PC-3 (cell line): ENCODE results near the gene EP400. TPM values are rescaled to one million over a fixed set of nuclear protein-coding genes. Genes with fewer than 3 reads are reported as not detected.

Source experiments
- ATAC-seq: fragments of 200-7000 bp; cut with Tn5 transposase; 2 replicates; pipeline ENCODE4 v1.9.1; 2020; ENCODE audit warnings: mild to moderate bottlenecking, moderate library complexity
- BruUV-seq: library from RNA; stranded (reverse); fragments of 400-500 nt; replicated peaks from 2 replicates; lab custom pipeline; 2021; lab: Mats Ljungman, UMichigan
- CTCF ChIA-PET: fragments of 300-600 bp; sonication (Branson Sonifier 250); formaldehyde crosslinking; loops from one replicate; lab custom pipeline; 2022; ENCODE audit warnings: antibody characterized with exemption; lab: Charles Lee
- POLR2A ChIA-PET: fragments of 300-600 bp; sonication (Branson Sonifier 250); formaldehyde crosslinking; loops from one replicate; lab custom pipeline; 2022; ENCODE audit warnings: antibody characterized with exemption; ENCODE audit not compliant: unreplicated experiment; lab: Charles Lee
- DNase-seq: peaks from one replicate; pipeline ENCODE4 v3.0.0-alpha.2; 2015
- H2AFZ ChIP-seq: fragments of 300-600 bp; sonication (generic); 2 replicates; pipeline ENCODE4 v1.6.0; 2016; ENCODE audit warnings: antibody characterized with exemption, low read length
- H3F3A ChIP-seq: fragments of 300-600 bp; sonication (generic); one replicate; pipeline ENCODE4 v1.6.0; 2017; ENCODE audit warnings: antibody characterized with exemption, low read length, control low read depth, mild to moderate bottlenecking; ENCODE audit not compliant: unreplicated experiment
- H3K27ac ChIP-seq: fragments of 300-600 bp; sonication (generic); 2 replicates; pipeline ENCODE4 v1.5.1; 2016; ENCODE audit warnings: mild to moderate bottlenecking, low read length
- H3K27me3 ChIP-seq: fragments of 300-600 bp; sonication (generic); 2 replicates; pipeline ENCODE4 v1.6.1; 2016; ENCODE audit warnings: low read length, mixed read lengths
- H3K36me3 ChIP-seq: fragments of 300-600 bp; sonication (generic); 2 replicates; pipeline ENCODE4 v1.6.1; 2016; ENCODE audit warnings: low read depth, mixed run types, low read length, mixed read lengths
- H3K4me1 ChIP-seq: fragments of 300-600 bp; sonication (generic); 2 replicates; pipeline ENCODE4 v1.5.1; 2016; ENCODE audit warnings: low read length; ENCODE audit not compliant: insufficient read depth
- H3K4me2 ChIP-seq: fragments of 300-600 bp; sonication (generic); 2 replicates; pipeline ENCODE4 v1.6.0; 2016; ENCODE audit warnings: low read length
- H3K4me3 ChIP-seq: fragments of 300-600 bp; sonication (generic); 2 replicates; pipeline ENCODE4 v1.5.1; 2016; ENCODE audit warnings: mild to moderate bottlenecking, low read length, mixed read lengths
- H3K79me2 ChIP-seq: fragments of 300-600 bp; sonication (generic); 2 replicates; pipeline ENCODE4 v1.6.1; 2017; ENCODE audit warnings: low read length, mixed read lengths
- H3K9ac ChIP-seq: fragments of 300-600 bp; sonication (generic); 2 replicates; pipeline ENCODE4 v1.6.0; 2016; ENCODE audit warnings: mild to moderate bottlenecking, low read length
- H3K9me2 ChIP-seq: fragments of 300-600 bp; sonication (generic); replicated peaks from 2 replicates; pipeline ENCODE4 v1.6.1; 2016; ENCODE audit warnings: mixed run types, low read length, mixed read lengths
- H3K9me3 ChIP-seq: fragments of 300-600 bp; sonication (generic); 2 replicates; pipeline ENCODE4 v1.6.1; 2016; ENCODE audit warnings: low read length, mixed read lengths
- H4K20me1 ChIP-seq: fragments of 300-600 bp; sonication (generic); 2 replicates; pipeline ENCODE4 v1.6.1; 2016; ENCODE audit warnings: low read length, mixed read lengths
- CTCF ChIP-seq: fragments of 300-600 bp; sonication (generic); conservative IDR thresholded peaks from 2 replicates; pipeline ENCODE4 v1.5.1; 2017; ENCODE audit warnings: antibody characterized with exemption, low read depth, mild to moderate bottlenecking, low read length
- EZH2 ChIP-seq: fragments of 300-600 bp; sonication (generic); IDR thresholded peaks from one replicate; pipeline ENCODE4 v1.6.1; 2017; ENCODE audit warnings: antibody characterized with exemption, mild to moderate bottlenecking, low read length; ENCODE audit not compliant: unreplicated experiment
- EZH2phosphoT487 ChIP-seq: fragments of 300-600 bp; sonication (generic); IDR thresholded peaks from 2 replicates; pipeline ENCODE4 v1.6.1; 2018; ENCODE audit warnings: mild to moderate bottlenecking, antibody characterized with exemption, low read length, borderline replicate concordance
- intact Hi-C: fragments of 100-400 bp; cut with micrococcal nuclease; formaldehyde crosslinking; loops from 2 replicates; pipeline ENCODE4 v1.9.0; 2023
- total RNA-seq: library from RNA; depleted of rRNA; stranded (reverse); fragments of >200 nt; gene quantifications from 2 replicates; pipeline ENCODE4 v1.2.3, GENCODE V29; 2014

Gene EP400
- total RNA-seq, 1 experiment from 2014 or later: 20.2 TPM

- Histone ChIP-seq H3K4me1 (peaks cover 13% of the 10 kb centered on the region), H3F3A (no peaks in the 10 kb centered on the region), H3K79me2 (peaks cover 10% of the 10 kb centered on the region), H3K36me3 (peaks cover 25% of the 10 kb centered on the region; the same call in 1 of the 2 replicates), H3K9ac (no peak overlapping the region), H3K9me3 (no peaks in the 10 kb centered on the region), H3K4me3 (no peak overlapping the region), H3K27ac (no peak overlapping the region), H3K9me2 (no peaks in the 10 kb centered on the region), H2AFZ (no peak overlapping the region), H4K20me1 (peaks cover 5% of the 10 kb centered on the region; the same call in 1 of the 2 replicates), H3K4me2 (no peak overlapping the region), H3K27me3 (no peaks in the 10 kb centered on the region)
- TF ChIP-seq EZH2 (no peak), EZH2phosphoT487 (no peak), CTCF (no peak)
- ChIA-PET POLR2A (no interaction called here), CTCF (no interaction called here)
- ATAC-seq (no peak), DNase-seq (no peak)
- intact Hi-C loops: no loop called here
- BruUV-seq: no TSS peak
Measured at GRCh38 chr12:132111654-132112304, 162.0 kb downstream of the EP400 start.

GRCh38 chr12:132114667-132115066 lies 164.9 kb downstream of the EP400 start:
- ATAC-seq (no peak), DNase-seq (no peak)
- Histone ChIP-seq H3K4me2 (no peak overlapping the region), H2AFZ (no peak overlapping the region), H3K9ac (no peak overlapping the region), H3K4me3 (no peak overlapping the region), H4K20me1 (no peaks in the 10 kb centered on the region), H3K4me1 (no peaks in the 10 kb centered on the region), H3K27ac (no peak overlapping the region), H3K79me2 (no peaks in the 10 kb centered on the region), H3K9me3 (no peaks in the 10 kb centered on the region), H3K27me3 (no peaks in the 10 kb centered on the region), H3K36me3 (peaks cover 16% of the 10 kb centered on the region; the same call in 1 of the 2 replicates), H3F3A (no peaks in the 10 kb centered on the region), H3K9me2 (no peaks in the 10 kb centered on the region)
- intact Hi-C loops: no loop called here
- ChIA-PET CTCF (no interaction called here), POLR2A (no interaction called here)
- TF ChIP-seq CTCF (no peak), EZH2phosphoT487 (no peak), EZH2 (no peak)
- no TSS peak for BruUV-seq

- intact Hi-C loops: no loop called here
- Histone ChIP-seq H3K27me3 (no peaks in the 10 kb centered on the region), H3K4me2 (no peak overlapping the region), H3K9me2 (no peaks in the 10 kb centered on the region), H3F3A (no peaks in the 10 kb centered on the region), H4K20me1 (no peaks in the 10 kb centered on the region), H3K27ac (no peak overlapping the region), H3K9me3 (no peaks in the 10 kb centered on the region), H3K9ac (no peak overlapping the region), H3K36me3 (peaks cover 18% of the 10 kb centered on the region; the same call in 1 of the 2 replicates), H3K4me1 (no peaks in the 10 kb centered on the region), H2AFZ (no peak overlapping the region), H3K4me3 (no peak overlapping the region), H3K79me2 (no peaks in the 10 kb centered on the region)
- BruUV-seq: no TSS peak
- ChIA-PET POLR2A (no interaction called here), CTCF (no interaction called here)
- DNase-seq: no peak
- no peak for ATAC-seq
- TF ChIP-seq EZH2 (no peak), CTCF (no peak), EZH2phosphoT487 (no peak)
Measured at GRCh38 chr12:132115500-132115899, 165.8 kb downstream of the EP400 start.
